ENCODE data around the gene BBS12. TPM values are rescaled to one million over a fixed set of nuclear protein-coding genes. Genes with fewer than 3 reads are reported as not detected.

Gene BBS12
- total and polyA plus RNA-seq, 2 experiments from 2014 or later, result 5.2 to 7.1 TPM

DNA sequence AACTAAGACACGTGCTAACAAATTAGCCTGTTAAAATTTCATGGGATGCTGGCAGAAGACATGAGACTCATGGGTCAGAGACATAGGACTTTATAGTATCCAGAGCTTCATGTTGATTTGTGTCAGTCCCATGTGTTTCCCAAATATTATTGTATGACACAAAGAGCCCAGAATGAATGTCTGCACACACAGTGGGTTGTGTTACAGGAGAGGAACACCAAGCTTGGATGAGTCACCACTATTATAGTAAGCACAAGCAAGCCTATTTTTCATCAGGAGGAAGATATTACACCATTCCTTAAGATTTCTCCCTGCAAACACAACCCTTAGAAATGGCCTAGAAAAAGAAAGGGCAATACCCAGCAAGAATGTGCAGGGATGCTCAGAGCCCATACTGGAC, 15.4 kb downstream of the BBS12 start:
- no peaks in the 10 kb centered on the region for H3K9me2 ChIP-seq (ENCODE audit: insufficient read depth)
- H3K9ac ChIP-seq, result no peak overlapping the region
- H3K4me1 ChIP-seq (ENCODE audit: insufficient read depth), result peaks cover 34% of the 10 kb centered on the region
- no peak for TF ChIP-seq EZH2phosphoT487 (IDR thresholded peaks at IDR 0.05; ENCODE audit: insufficient read depth, low read depth)
- TF ChIP-seq EZH2 (IDR thresholded peaks at IDR 0.05; ENCODE audit: insufficient read depth, poor library complexity, severe bottlenecking), result no peak
- H2AFZ ChIP-seq, result no peak overlapping the region
- no peaks in the 10 kb centered on the region for H3K79me2 ChIP-seq (ENCODE audit: insufficient read depth)
- H3F3A ChIP-seq (ENCODE audit: insufficient read depth), result peaks cover 36% of the 10 kb centered on the region
- DNase-seq, result peak; percentile 94
- no peaks in the 10 kb centered on the region for H3K27me3 ChIP-seq (replicated peaks; ENCODE audit: insufficient read depth)
- H4K20me1 ChIP-seq (ENCODE audit: insufficient read depth), result no peaks in the 10 kb centered on the region
- H3K9me3 ChIP-seq (ENCODE audit: low read depth), result no peaks in the 10 kb centered on the region
- WGBS, 2 experiments (ENCODE audit: low coverage in 1 of 2, low lambda C conversion rate in 2 of 2, missing lambda C conversion rate in 2 of 2), result 91 to 100% methylated on average over 1 of the region's 1 CpG
- in situ Hi-C loops (cut with MboI), result no loop called here
- H3K27ac ChIP-seq, result peak overlapping the region; percentile 47
- H3K4me2 ChIP-seq (ENCODE audit: unreplicated experiment), result peak overlapping the region; percentile 31
- no peak overlapping the region for H3K4me3 ChIP-seq
- no peaks in the 10 kb centered on the region for H3K36me3 ChIP-seq (ENCODE audit: low read depth)

DNA sequence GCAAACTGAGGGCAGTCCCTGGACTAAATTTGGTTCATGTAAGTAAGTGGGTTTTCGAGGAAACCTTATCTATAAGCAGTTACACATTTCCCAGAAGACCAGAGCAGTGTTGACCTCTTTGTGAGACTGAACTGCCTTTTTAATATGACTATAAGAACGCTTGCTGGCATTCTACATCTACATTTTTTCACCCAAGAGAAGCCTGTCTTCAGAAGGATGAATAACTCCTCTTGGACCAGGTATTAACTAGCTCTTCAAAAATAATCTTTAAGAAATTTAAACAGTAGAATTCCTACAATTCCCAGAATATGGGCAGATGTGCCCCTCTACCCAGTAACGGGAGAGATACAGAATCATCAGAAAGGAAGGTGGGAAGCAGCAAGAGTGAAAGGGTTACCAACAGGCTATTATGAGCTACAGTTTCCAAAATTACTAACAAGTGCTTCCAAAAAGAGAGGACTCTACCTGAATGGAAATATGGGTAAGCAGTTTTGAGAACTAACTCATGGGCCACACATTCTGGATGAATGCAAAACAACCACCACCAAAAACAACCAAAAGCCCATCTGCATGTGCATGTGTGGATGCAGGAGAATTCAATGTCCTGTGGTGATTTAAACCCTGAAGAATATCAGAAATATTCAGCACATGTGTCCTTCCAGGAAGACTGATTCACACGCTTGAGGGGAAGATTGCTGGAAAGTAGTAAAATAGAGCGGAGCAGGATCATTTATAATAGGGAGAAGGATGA, 17.4 kb downstream of the BBS12 start:
- H3K4me2 ChIP-seq (ENCODE audit: unreplicated experiment), result no peak overlapping the region
- no peak overlapping the region for H2AFZ ChIP-seq
- H3K36me3 ChIP-seq (ENCODE audit: low read depth), result no peaks in the 10 kb centered on the region
- no peaks in the 10 kb centered on the region for H3K79me2 ChIP-seq (ENCODE audit: insufficient read depth)
- TF ChIP-seq EZH2 (IDR thresholded peaks at IDR 0.05; ENCODE audit: insufficient read depth, poor library complexity, severe bottlenecking) (no peak), EZH2phosphoT487 (IDR thresholded peaks at IDR 0.05; ENCODE audit: insufficient read depth, low read depth) (no peak)
- no peaks in the 10 kb centered on the region for H4K20me1 ChIP-seq (ENCODE audit: insufficient read depth)
- H3K27me3 ChIP-seq (replicated peaks; ENCODE audit: insufficient read depth), result no peaks in the 10 kb centered on the region
- WGBS, 2 experiments (ENCODE audit: low coverage in 1 of 2, low lambda C conversion rate in 2 of 2, missing lambda C conversion rate in 2 of 2), result 94 to 97% methylated on average over 5 of the region's 5 CpGs
- in situ Hi-C loops (cut with MboI), result loop anchor here (10.0 kb wide), 1 partner anchor 165 kb away; no protein-coding TSS in a partner anchor
- no peaks in the 10 kb centered on the region for H3K9me2 ChIP-seq (ENCODE audit: insufficient read depth)
- peaks cover 38% of the 10 kb centered on the region for H3F3A ChIP-seq (ENCODE audit: insufficient read depth)
- no peak overlapping the region for H3K4me3 ChIP-seq
- no peak for DNase-seq
- no peaks in the 10 kb centered on the region for H3K9me3 ChIP-seq (ENCODE audit: low read depth)
- no peak overlapping the region for H3K9ac ChIP-seq
- peaks cover 32% of the 10 kb centered on the region for H3K4me1 ChIP-seq (ENCODE audit: insufficient read depth)
- no peak overlapping the region for H3K27ac ChIP-seq

DNA sequence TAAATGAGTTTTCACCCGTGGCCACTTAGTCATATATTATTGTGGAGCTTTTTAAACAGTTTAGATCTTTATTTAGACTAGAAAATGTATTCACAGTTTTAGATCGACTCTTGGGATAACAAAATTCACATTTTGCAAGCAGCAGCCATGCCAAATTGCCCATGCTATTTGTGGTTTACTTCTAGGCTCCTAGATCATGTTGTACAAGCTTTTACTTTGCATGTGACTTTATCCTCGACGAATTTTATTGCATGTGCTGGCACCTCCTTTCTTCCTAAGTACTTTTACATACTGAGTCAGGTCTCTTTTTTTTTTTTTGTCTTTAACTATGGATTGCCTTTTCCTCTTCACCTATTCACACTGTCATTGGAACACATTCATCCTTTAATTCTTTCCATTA, 23.2 kb downstream of the BBS12 start:
- in situ Hi-C loops (cut with MboI), result loop anchor here (10.0 kb wide), 1 partner anchor 159 kb away; no protein-coding TSS in a partner anchor
- Histone ChIP-seq H3K27me3 (replicated peaks; ENCODE audit: insufficient read depth) (no peaks in the 10 kb centered on the region), H3K79me2 (ENCODE audit: insufficient read depth) (peaks cover 42% of the 10 kb centered on the region), H3K4me3 (no peak overlapping the region), H3F3A (ENCODE audit: insufficient read depth) (peaks cover 16% of the 10 kb centered on the region; the same call in 1 of the 2 replicates), H3K36me3 (ENCODE audit: low read depth) (no peaks in the 10 kb centered on the region), H4K20me1 (ENCODE audit: insufficient read depth) (no peaks in the 10 kb centered on the region), H3K27ac (no peak overlapping the region), H3K9me3 (ENCODE audit: low read depth) (no peaks in the 10 kb centered on the region), H2AFZ (peak overlapping the region; percentile 59), H3K9me2 (ENCODE audit: insufficient read depth) (no peaks in the 10 kb centered on the region), H3K4me2 (ENCODE audit: unreplicated experiment) (no peak overlapping the region), H3K4me1 (ENCODE audit: insufficient read depth) (peaks cover 40% of the 10 kb centered on the region), H3K9ac (no peak overlapping the region)
- DNase-seq, result peak; percentile 35
- no peak for TF ChIP-seq EZH2phosphoT487 (IDR thresholded peaks at IDR 0.05; ENCODE audit: insufficient read depth, low read depth)
- TF ChIP-seq EZH2 (IDR thresholded peaks at IDR 0.05; ENCODE audit: insufficient read depth, poor library complexity, severe bottlenecking), result no peak
- 17 to 19% methylated on average over 4 of the region's 4 CpGs for WGBS, 2 experiments (ENCODE audit: low coverage in 1 of 2, low lambda C conversion rate in 2 of 2, missing lambda C conversion rate in 2 of 2)

DNA sequence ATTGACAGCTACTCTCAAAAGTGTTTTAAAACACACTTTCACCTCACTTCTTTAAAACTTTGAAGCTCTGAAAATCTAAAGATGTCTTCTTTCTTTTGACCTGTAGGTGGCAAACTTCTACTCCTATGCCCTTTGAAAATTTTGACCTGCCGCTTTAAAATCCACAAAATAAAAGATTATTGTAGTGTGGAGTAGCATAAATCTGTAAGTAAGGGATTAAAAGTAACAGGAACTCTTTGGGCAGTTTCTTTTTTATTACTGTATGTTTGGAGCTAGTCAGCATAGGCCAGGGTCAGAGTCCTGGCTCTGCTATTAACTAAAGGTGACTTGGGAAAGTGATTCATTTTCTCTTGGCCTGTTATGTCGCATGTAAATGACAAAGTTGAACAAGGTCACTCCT, 25.5 kb downstream of the BBS12 start:
- Histone ChIP-seq H3K4me2 (ENCODE audit: unreplicated experiment) (peak overlapping the region; percentile 73), H2AFZ (peak overlapping the region; percentile 83), H3K4me1 (ENCODE audit: insufficient read depth) (peaks cover 50% of the 10 kb centered on the region), H3F3A (ENCODE audit: insufficient read depth) (peaks cover 17% of the 10 kb centered on the region), H3K27ac (peak overlapping the region; percentile 36), H3K79me2 (ENCODE audit: insufficient read depth) (peaks cover 65% of the 10 kb centered on the region), H3K4me3 (peak overlapping the region; percentile 54), H3K9me2 (ENCODE audit: insufficient read depth) (no peaks in the 10 kb centered on the region), H3K27me3 (replicated peaks; ENCODE audit: insufficient read depth) (no peaks in the 10 kb centered on the region), H3K36me3 (ENCODE audit: low read depth) (no peaks in the 10 kb centered on the region), H3K9ac (peak overlapping the region; percentile 54), H3K9me3 (ENCODE audit: low read depth) (no peaks in the 10 kb centered on the region), H4K20me1 (ENCODE audit: insufficient read depth) (no peaks in the 10 kb centered on the region)
- WGBS, 2 experiments (ENCODE audit: low coverage in 1 of 2, low lambda C conversion rate in 2 of 2, missing lambda C conversion rate in 2 of 2), result 3 to 5% methylated on average over 2 of the region's 2 CpGs
- TF ChIP-seq EZH2 (IDR thresholded peaks at IDR 0.05; ENCODE audit: insufficient read depth, poor library complexity, severe bottlenecking) (no peak), EZH2phosphoT487 (IDR thresholded peaks at IDR 0.05; ENCODE audit: insufficient read depth, low read depth) (no peak)
- DNase-seq, result peak; percentile 69
- in situ Hi-C loops (cut with MboI), result loop anchor here (10.0 kb wide), 1 partner anchor 157 kb away; no protein-coding TSS in a partner anchor

Measured in GM23248 (cell line).